Activated CD4-positive, CD25-positive, alpha-beta regulatory T cell (primary cell): ENCODE results near the gene MSMB.
"Not testable (repeated sequence)": the region's sequence is repeated elsewhere in the genome, so short reads cannot be mapped to it uniquely, and the experiment has no call there.

Experiments
- DNase-seq, 4 experiments: peaks; one replicate each; lab custom pipeline; 2025; lab: John Stamatoyannopoulos, UW

MSMB gene

DNA sequence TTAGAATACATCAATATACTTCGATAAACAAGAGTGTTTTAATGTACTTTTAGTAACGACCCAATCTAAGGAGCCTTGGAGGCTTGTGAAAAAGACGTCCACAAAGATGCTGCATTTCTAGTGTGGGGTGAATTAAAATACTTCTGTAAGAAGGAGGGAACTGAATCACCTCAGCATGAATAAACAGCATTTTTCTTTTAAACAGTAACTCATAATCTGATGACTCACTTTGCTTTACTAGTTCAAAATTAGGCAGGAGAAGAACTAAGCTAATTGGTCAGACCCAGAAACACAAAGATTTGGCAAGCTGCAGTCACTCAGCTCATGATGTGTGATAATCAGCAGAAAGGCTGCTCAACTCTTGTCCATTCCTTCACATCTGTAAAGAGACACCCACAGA is 39.9 kb downstream of the MSMB start:
- DNase-seq = no peak

DNA sequence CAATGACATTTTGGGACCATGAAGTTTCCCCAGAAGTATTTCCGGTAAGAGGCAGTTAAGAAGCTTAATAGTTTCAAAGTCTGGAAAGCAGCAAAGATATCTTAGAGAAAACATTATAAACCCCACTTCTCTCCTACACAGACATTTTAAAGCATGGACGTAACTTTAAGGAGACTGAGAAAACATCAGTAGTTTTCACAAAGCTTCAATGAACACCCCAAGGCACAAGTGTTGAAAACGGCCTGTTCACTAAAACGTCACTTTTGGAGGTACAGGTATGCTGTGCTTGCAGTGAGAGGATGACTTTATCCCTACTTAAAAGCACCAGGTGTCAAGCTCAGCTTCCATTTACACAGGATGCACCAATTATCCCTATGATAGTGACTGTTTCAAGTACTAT is 40.7 kb downstream of the MSMB start:
- no peak for DNase-seq

GRCh38 chr10:46004963-46005362 is 41.1 kb downstream of the MSMB start:
- DNase-seq = no peak

DNA sequence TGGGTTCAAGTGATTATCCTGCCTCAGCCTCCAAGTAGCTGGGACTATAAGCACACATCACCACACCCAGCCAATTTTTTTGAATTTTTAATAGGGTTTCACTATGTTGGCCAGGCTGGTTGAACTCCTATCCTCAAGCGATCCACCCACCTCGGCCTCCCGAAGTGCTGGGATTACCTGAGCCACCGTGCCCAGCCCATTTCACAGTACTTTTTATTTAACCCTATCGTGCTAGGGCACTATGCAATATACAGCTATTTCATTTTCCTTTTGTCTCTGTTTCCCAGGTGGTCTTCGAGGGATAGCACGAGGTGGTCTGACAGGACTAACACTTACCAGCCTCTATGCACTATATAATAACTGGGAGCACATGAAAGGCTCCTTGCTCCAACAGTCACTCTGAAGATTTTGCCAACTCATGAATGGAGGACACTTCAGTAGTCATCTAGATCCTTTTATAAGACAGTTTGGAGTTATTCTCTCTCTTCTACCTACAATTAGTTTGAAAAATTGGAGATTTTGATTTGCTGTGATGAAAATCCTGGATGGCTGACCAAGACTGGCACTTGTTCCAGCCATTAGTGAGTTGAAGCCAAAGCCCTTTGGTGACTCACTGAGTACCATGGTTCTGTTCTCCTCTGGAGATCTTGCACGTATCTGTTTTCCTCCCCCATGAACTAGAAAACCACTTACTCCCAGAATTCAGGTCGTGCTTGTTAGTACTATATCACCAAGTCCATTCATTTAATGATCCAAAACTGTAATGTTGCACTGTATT is 43.0 kb downstream of the MSMB start:
- no peak for DNase-seq

DNA sequence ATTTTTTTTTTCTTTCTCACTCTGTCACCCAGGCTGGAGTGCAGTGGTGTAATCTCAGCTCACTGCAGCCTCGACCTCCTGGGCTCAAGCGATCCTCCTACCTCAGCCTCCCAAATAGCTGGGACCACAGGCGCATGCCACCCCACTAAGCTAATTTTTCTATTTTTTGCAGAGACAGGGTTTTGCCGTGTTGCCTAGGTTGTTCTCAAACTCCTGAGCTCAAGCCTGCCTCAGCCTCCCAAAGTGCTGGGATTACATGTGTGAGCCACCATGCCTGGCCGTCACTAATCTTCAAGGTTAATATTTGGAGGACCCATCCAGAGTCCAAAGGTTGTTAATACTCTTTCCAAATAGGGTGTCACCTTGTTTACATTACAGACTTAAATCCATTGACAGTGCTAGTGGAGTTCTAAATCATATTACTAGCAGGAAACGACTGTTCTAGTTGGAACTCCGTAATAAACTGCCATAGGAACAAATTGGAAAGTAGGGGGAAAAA is 43.8 kb downstream of the MSMB start:
- not testable (repeated sequence) for DNase-seq

DNA sequence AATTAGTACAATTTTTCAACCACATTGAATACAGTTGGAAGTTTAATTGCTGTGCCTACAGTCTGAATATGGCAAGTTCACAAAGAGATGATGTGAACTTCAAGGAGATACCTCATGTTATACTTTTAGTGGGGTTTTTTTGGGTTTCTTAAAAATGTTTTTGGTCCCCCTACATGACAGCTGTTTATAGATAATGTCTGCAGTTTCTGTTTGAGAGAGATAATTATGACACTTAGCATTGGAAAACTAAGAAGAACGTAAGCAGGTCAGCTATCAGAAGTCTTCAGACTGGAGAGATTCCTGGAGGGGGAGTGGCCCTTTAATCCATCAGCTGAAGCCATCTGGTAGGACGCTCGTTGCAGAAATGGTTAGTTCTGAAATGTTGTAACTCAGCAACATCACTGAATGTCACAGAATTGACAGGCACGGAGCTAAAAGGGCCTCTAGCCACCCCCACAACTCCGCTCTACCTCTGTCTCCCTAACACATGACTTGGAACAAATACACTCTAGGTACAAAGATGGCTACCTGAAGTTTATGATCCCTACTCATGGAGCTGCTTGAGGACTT is 44.8 kb downstream of the MSMB start:
- DNase-seq = no peak

DNA sequence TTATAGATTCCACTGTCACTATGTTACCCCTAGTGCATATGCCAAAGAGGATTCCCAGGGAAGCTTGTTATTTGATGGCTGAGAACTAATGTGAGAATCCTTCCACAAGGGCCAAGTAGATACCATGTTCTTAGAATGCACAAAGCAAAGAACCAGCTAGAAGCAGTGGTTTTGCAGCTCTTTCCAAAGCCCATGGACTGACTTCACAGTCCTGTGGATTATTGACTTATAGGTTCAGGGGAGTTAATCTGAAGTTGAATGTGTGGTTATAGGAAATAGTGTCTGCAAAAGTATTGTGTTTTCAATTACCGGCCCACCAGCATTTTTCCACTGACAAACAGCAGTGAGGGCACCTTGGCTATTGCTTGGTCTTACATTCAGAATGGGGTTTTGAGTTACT is 45.5 kb downstream of the MSMB start:
- DNase-seq = no peak

- not testable (repeated sequence) for DNase-seq
These were observed 46.1 kb downstream of the MSMB start for GRCh38 chr10:45999955-46000354.

DNA sequence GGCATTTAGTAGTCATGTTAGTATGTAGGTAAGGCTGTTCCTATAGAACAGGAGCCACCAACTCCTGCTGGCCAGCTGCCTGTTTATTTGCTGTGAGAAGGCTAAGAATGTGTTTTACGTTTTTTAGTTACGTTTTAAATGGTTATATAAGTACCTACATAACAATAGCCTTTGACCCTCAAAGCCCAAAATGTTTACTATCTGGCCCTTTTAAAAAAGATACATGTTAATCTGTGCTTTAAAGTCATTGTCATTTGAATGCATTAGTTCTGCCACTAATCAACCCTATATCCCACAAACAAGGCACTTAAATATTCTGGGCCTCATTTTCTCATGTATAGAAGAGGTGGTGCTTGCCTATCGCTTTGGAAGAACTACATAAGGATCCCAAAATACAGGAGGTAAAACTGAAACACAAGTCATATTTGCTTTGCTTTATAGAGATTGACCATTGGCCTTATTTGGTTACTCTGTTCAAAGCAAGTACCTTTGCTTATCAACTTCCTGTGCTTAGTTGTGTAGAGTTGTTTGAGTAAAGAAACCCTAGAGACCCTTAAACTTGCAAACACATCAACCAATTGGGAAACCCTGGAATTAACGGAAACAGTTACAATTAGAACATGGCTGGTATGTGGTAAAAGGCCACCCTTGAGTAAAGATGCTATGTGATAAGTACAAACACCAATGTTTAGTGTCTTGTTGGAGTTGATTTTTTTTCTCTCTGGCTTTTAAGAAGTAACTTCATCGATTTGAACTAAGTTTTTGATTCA is 47.9 kb downstream of the MSMB start:
- DNase-seq = no peak

DNA sequence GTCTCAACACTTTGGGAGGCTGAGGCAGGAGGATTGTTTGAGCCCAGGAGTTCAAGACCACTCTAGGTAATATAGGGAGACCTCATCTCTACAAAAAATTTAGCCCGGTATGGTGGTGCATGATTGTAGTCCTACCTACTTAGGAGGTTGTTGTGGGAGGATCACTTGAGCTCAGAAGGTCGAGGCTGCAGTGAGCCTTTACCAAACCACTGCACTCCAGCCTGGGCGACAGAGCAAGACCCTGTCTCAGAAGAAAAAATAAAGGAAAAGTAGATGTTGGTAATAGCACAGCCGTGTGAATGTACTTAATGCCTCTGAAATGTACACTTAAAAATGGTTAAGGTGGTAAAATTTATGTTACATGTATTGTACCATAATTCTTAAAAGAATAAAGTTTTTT is 48.5 kb downstream of the MSMB start:
- DNase-seq = no peak

- DNase-seq = not testable (repeated sequence)
These were observed 60.5 kb downstream of the MSMB start for GRCh38 chr10:45985590-45985989.

DNA sequence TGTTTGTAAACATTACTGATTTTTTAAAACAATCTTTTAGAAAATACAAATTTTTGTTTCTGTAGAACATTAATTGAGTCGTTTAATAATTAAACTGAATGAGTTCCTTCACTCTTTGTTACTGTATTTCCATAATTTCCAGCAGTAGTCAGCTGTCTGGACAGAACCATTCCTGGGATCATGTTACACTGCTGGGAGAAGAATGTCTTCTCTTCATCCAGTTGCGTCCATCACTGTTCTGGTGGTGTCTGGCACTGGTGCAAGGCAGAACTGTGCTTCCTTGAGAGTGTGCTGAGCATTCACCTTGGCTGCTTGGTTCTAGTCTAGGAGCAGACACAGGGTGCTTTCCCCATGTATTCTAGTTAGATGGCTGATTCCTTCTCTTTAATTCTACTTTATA is 61.6 kb downstream of the MSMB start:
- DNase-seq = not testable (repeated sequence)

DNA sequence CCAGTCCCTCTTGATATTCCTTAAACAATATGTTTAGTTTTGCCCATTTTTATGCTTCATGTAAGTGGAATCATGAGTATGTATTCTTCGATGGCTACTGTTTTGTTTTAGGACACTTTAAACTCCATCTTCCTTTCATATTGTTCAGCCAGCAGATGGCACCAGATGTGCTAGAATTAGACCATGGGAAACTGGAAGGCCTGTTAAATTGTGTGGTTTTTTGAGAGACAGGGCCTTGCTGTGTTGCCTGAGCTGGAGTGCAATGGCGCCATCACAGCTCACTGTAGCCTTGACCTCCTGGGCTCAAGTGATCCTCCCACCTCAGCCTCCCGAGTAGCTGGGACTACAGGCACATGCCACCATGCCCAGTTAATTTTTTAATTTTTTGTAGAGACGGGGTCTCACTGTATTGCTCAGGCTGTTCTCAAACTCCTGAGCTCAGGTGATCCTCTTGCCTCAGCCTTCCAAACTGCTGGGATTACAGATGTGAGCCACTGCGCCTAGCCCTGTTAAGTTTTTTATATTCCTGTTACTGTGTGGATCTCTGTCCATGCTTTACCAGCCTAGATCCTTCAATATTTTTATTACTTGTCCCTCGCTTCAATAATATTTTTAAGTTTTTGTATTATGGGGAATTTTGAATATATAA is 62.4 kb downstream of the MSMB start:
- DNase-seq = not testable (repeated sequence)
